Neural progenitor cell (in vitro differentiated cells): ENCODE measurements around the gene GRK3.

Source experiments
- EZH2 ChIP-seq: fragments of 200-600 bp; sonication (generic); IDR thresholded peaks from 2 replicates; pipeline ENCODE4 v1.6.1; 2017; ENCODE audit warnings: antibody characterized with exemption, mild to moderate bottlenecking, moderate library complexity
- EZH2phosphoT487 ChIP-seq: fragments of 200-600 bp; sonication (generic); IDR thresholded peaks from 2 replicates; pipeline ENCODE4 v1.6.1; 2017; ENCODE audit warnings: antibody characterized with exemption
- TF ChIP-seq, protein P1 (sequence below): fragments of 200-600 bp; sonication (generic); IDR thresholded peaks from 2 replicates; pipeline ENCODE4 v1.5.1; 2017; ENCODE audit warnings: antibody characterized with exemption, mild to moderate bottlenecking

DNA sequence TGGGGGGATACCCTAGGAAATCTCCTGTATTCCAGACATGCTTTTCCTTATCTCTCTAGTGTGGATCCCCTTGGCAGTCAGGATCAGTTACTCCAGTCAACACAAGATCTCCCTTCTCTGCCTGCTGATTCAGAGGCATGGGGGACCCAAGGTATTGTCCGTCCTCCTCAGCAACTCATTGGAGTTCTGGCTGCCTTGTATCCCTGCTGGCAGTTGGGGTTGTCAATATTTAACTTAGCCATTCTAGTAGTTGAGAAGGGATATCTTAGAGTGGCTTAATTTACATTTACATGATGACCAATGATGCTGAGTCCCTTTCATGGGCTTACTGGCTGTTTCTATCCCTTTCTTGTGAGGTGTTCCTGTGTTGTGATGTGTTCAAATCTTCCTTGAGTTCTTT, 74.2 kb downstream of the GRK3 start:
- TF ChIP-seq, protein P1, sequence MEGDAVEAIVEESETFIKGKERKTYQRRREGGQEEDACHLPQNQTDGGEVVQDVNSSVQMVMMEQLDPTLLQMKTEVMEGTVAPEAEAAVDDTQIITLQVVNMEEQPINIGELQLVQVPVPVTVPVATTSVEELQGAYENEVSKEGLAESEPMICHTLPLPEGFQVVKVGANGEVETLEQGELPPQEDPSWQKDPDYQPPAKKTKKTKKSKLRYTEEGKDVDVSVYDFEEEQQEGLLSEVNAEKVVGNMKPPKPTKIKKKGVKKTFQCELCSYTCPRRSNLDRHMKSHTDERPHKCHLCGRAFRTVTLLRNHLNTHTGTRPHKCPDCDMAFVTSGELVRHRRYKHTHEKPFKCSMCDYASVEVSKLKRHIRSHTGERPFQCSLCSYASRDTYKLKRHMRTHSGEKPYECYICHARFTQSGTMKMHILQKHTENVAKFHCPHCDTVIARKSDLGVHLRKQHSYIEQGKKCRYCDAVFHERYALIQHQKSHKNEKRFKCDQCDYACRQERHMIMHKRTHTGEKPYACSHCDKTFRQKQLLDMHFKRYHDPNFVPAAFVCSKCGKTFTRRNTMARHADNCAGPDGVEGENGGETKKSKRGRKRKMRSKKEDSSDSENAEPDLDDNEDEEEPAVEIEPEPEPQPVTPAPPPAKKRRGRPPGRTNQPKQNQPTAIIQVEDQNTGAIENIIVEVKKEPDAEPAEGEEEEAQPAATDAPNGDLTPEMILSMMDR, result no peak
- TF ChIP-seq EZH2phosphoT487 (no peak), EZH2 (no peak)
